ENCODE data around the gene GRIN2C.

The GRIN2C gene

GRCh38 chr17:74800531-74800930, 59.2 kb downstream of the GRIN2C start:
- no peak for ATAC-seq
- TF ChIP-seq CREB5 (CRISPR knock-in tag; IDR thresholded peaks at IDR 0.05; ENCODE audit: low read depth) (no peak), PPARA (CRISPR knock-in tag; IDR thresholded peaks at IDR 0.05; ENCODE audit: borderline replicate concordance) (no peak), RARB (CRISPR knock-in tag; IDR thresholded peaks at IDR 0.05) (no peak), ZC3H10 (CRISPR knock-in tag; IDR thresholded peaks at IDR 0.05) (no peak), ZNF8 (CRISPR knock-in tag; IDR thresholded peaks at IDR 0.05) (no peak), ARNTL (CRISPR knock-in tag; IDR thresholded peaks at IDR 0.05; ENCODE audit: borderline replicate concordance, low read depth) (no peak), PATZ1 (CRISPR knock-in tag; IDR thresholded peaks at IDR 0.05; ENCODE audit: borderline replicate concordance) (no peak), CSRNP3 (CRISPR knock-in tag; IDR thresholded peaks at IDR 0.05) (no peak)

- no peak for TF ChIP-seq CSRNP3 (CRISPR knock-in tag; IDR thresholded peaks at IDR 0.05)
- no peak for TF ChIP-seq ZNF565 (CRISPR knock-in tag; conservative IDR thresholded peaks at IDR 0.05; ENCODE audit: low read depth)
- no peak for TF ChIP-seq CSDC2 (CRISPR knock-in tag; IDR thresholded peaks at IDR 0.05)
- TF ChIP-seq ZNF8 (CRISPR knock-in tag; IDR thresholded peaks at IDR 0.05), result no peak
- no peak for TF ChIP-seq ZFP30 (CRISPR knock-in tag; IDR thresholded peaks at IDR 0.05)
- TF ChIP-seq TSHZ2 (CRISPR knock-in tag; IDR thresholded peaks at IDR 0.05), result no peak
- no peak for TF ChIP-seq BACH2 (CRISPR knock-in tag; IDR thresholded peaks at IDR 0.05; ENCODE audit: borderline replicate concordance)
- no peak for ATAC-seq
Measured at GRCh38 chr17:74799097-74799496, 60.6 kb downstream of the GRIN2C start.

- no peak for TF ChIP-seq SNAI2 (CRISPR knock-in tag; IDR thresholded peaks at IDR 0.05)
- TF ChIP-seq ZFP30 (CRISPR knock-in tag; IDR thresholded peaks at IDR 0.05), result no peak
- TF ChIP-seq TCF4 (CRISPR knock-in tag; IDR thresholded peaks at IDR 0.05; ENCODE audit: borderline replicate concordance), result no peak
- no peak for TF ChIP-seq ZNF8 (CRISPR knock-in tag; IDR thresholded peaks at IDR 0.05)
- no peak for TF ChIP-seq CSRNP3 (CRISPR knock-in tag; IDR thresholded peaks at IDR 0.05)
- no peak for TF ChIP-seq POU6F1 (CRISPR knock-in tag; IDR thresholded peaks at IDR 0.05; ENCODE audit: borderline replicate concordance, low read depth)
- TF ChIP-seq ZFP3 (CRISPR knock-in tag; IDR thresholded peaks at IDR 0.05), result no peak
- TF ChIP-seq CREB5 (CRISPR knock-in tag; IDR thresholded peaks at IDR 0.05; ENCODE audit: low read depth), result no peak
- TF ChIP-seq TSHZ2 (CRISPR knock-in tag; IDR thresholded peaks at IDR 0.05), result no peak
- peak; percentile 93 for ATAC-seq
Measured at GRCh38 chr17:74798239-74798707, 61.4 kb downstream of the GRIN2C start.
